Ovary (tissue), 9 donors: Measurements from ENCODE around the gene FOXC1. TPM values are rescaled to one million over a fixed set of nuclear protein-coding genes. Genes with fewer than 3 reads are reported as not detected.
A peak's percentile ranks its signal among the peaks of the same experiment; 100 is the strongest.

Experiments used
- DNase-seq, 5 donors: peaks; one replicate each; pipeline ENCODE4 v3.0.0-alpha.2; 2019 to 2020
- H3K27ac ChIP-seq, 2 donors: fragments of 200-600 bp; one replicate each; pipeline versions ENCODE4 v1.5.1 to v1.8.0; 2019 to 2022
- H3K27me3 ChIP-seq: fragments of 200-600 bp; one replicate; pipeline ENCODE4 v1.8.0; 2022
- H3K36me3 ChIP-seq: fragments of 200-600 bp; sonication (generic); one replicate; pipeline ENCODE4 v1.5.1; 2019
- H3K4me1 ChIP-seq: one replicate; pipeline ENCODE4 v1.8.1; 2013; ENCODE audit warnings: mild to moderate bottlenecking, moderate library complexity; ENCODE audit not compliant: insufficient read depth
- H3K4me3 ChIP-seq: fragments of 200-600 bp; sonication (generic); one replicate; pipeline ENCODE4 v1.5.1; 2017
- H3K9me3 ChIP-seq, 2 donors: fragments of 200-600 bp in 1 of 2; sonication (generic) in 1 of 2; one replicate each; pipeline versions ENCODE4 v1.5.1 to v1.8.1; 2013 to 2019; ENCODE audit warnings: mild to moderate bottlenecking in 1 of 2, moderate library complexity in 1 of 2
- EP300 ChIP-seq: sonication (generic); formaldehyde crosslinking; IDR thresholded peaks from one replicate; pipeline ENCODE4 v1.6.1; 2017; ENCODE audit warnings: antibody characterized with exemption
- POLR2A ChIP-seq: fragments of 450-650 bp; IDR thresholded peaks from one replicate; pipeline ENCODE4 v1.6.1; 2017; ENCODE audit warnings: antibody characterized with exemption, mild to moderate bottlenecking, moderate library complexity
- WGBS, 3 donors: extraction: QIAGEN DNeasy Blood & Tissue Kit in 1 of 3; methylation state at CpG; one replicate each; pipeline versions ENCODE4 v1.1.5 to v1.1.7; 2013 to 2017; 5-methylcytosine and 5-hydroxymethylcytosine counted together
- intact Hi-C, 4 donors: fragments of 100-400 bp; cut with DNase I; formaldehyde crosslinking; loops; one replicate each; pipeline versions ENCODE4 v1.11.0 to v1.15.1; 2022 to 2023
- polyA plus RNA-seq, 2 donors: library from polyadenylated mRNA; stranded (reverse); fragments of 200-250 nt in 1 of 2; fragments of 350-450 nt in 1 of 2; fragmentation: Illumina TruSeq in 1 of 2; extraction: RNeasy Lipid Tissue Mini Kit (QIAGEN cat#74804) in 1 of 2; gene quantifications; one replicate each; pipeline ENCODE4 v1.2.3, GENCODE V29; 2013 to 2014
- total RNA-seq, 7 donors: library from RNA; depleted of rRNA in 2 of 7; stranded (reverse); fragments of >200 nt in 2 of 7; fragmentation: NEBNext Ultra II Directional in 3 of 7; extraction: Animal tissue kit (Norgen Biotek cat#: 25700) in 3 of 7; gene quantifications; one replicate each; pipeline versions ENCODE4 v1.1.0 to v1.2.4, GENCODE V29; 2016 to 2023
- TF ChIP-seq, protein P1 (sequence below), 3 donors: fragments of 450-650 bp in 2 of 3; fragments of 200-600 bp in 1 of 3; IDR thresholded peaks; one replicate each; pipeline versions ENCODE4 v1.5.1 to v1.8.0; 2016 to 2022; ENCODE audit warnings: antibody characterized with exemption in 3 of 3, mild to moderate bottlenecking in 1 of 3
- donor health status: DM: no; HTN: no; CAD: no; lungs with moderate emphysema.
- donor health status: DM: no; HTN: no; CAD: no.
- donor health status: Bipolar disorder and iron deficiency.
- donor health status: DM: yes; HTN: yes; CAD: no.
- donor health status: DM: no; HTN: no; CAD: no.
- donor health status: DM: yes; HTN: yes; CAD: no.

Gene FOXC1
- total and polyA plus RNA-seq, 9 donors = 4.3 to 21.2 (median 6.5) TPM

DNA sequence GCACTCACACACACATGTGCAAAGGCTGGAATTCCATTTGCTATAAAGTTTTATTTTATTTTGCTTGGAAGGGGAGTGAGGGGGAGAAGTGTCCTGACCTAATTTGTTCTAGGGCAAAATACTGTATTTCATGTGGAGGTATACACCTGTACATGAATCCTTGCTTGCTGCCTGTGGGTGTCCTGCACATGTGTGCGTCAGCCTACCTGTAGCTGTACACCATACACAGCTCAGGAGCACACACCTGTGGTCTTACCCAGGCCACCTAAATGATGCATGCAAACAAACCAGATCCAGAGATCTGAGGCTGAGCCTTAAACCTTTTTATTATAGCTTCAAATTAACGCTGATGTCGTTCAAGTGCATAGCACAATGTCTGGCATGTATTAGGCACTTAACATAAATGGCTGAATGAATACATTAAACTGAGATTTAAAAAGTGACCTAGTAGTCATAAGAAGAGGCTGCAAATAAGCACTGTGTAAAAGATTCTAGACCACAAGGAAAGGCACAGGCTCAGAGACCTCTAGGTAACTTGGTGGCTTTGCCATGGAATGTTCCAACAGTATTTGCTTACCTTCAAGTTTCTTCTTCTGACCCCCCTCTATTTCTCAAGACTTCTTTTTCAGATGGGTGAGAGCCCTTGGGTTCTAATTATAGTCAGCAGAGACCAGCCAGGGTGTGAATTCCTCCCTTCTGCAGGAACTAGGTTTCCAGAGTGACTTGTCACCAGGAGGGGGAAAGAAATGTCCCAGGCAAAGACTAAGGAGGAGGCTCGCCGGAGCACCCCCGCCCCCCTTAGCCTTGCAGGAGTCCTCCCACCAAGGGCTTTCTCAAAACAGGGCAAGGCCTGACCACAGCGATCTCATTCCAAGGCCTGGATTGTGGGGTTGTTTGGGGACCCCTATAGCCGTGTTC is 13.4 kb downstream of the FOXC1 start:
- WGBS, 3 donors = 93 to 95% (median 95%) methylated on average over 8 of the region's 8 CpGs
- intact Hi-C loops = no loop called here
- peaks cover 2% of the 10 kb centered on the region for H3K4me1 ChIP-seq
- no peaks in the 10 kb centered on the region for H3K36me3 ChIP-seq
- DNase-seq = no peak
- H3K27ac ChIP-seq = no peak overlapping the region
- TF ChIP-seq, protein P1, sequence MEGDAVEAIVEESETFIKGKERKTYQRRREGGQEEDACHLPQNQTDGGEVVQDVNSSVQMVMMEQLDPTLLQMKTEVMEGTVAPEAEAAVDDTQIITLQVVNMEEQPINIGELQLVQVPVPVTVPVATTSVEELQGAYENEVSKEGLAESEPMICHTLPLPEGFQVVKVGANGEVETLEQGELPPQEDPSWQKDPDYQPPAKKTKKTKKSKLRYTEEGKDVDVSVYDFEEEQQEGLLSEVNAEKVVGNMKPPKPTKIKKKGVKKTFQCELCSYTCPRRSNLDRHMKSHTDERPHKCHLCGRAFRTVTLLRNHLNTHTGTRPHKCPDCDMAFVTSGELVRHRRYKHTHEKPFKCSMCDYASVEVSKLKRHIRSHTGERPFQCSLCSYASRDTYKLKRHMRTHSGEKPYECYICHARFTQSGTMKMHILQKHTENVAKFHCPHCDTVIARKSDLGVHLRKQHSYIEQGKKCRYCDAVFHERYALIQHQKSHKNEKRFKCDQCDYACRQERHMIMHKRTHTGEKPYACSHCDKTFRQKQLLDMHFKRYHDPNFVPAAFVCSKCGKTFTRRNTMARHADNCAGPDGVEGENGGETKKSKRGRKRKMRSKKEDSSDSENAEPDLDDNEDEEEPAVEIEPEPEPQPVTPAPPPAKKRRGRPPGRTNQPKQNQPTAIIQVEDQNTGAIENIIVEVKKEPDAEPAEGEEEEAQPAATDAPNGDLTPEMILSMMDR (IDR thresholded peaks at IDR 0.05) = no peak
- TF ChIP-seq EP300 = no peak
- no peak for TF ChIP-seq POLR2A
- H3K27me3 ChIP-seq = no peaks in the 10 kb centered on the region
- H3K4me3 ChIP-seq = no peak overlapping the region
- no peaks in the 10 kb centered on the region for H3K9me3 ChIP-seq

DNA sequence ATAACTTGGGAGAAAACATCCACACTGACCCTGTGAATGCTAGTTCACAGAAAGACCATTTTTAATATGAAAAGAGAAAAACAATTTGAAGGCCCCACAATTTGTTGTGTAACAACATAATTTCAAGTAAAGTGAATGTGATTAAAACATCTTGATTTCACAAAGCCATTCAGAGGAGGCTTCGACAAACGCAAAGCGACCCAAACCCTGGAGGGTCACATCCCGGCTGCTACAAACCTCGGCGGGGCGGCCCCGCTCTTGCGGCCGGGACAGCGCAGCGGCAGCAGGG is 14.0 kb downstream of the FOXC1 start:
- H3K27ac ChIP-seq = no peak overlapping the region
- no peak for TF ChIP-seq EP300
- TF ChIP-seq, protein P1 (IDR thresholded peaks at IDR 0.05) = no peak
- TF ChIP-seq POLR2A = no peak
- H3K9me3 ChIP-seq = no peaks in the 10 kb centered on the region
- WGBS, 3 donors = 84 to 96% (median 90%) methylated on average over 12 of the region's 12 CpGs
- intact Hi-C loops = no loop called here
- no peaks in the 10 kb centered on the region for H3K27me3 ChIP-seq
- H3K36me3 ChIP-seq = no peaks in the 10 kb centered on the region
- no peak overlapping the region for H3K4me3 ChIP-seq
- peaks cover 2% of the 10 kb centered on the region for H3K4me1 ChIP-seq
- DNase-seq = no peak

- H3K4me3 ChIP-seq = peak overlapping the region; percentile 34
- DNase-seq = no peak
- intact Hi-C loops = no loop called here
- TF ChIP-seq EP300 (no peak), POLR2A (no peak)
- TF ChIP-seq, protein P1 (IDR thresholded peaks at IDR 0.05) = no peak
- H3K27me3 ChIP-seq = no peaks in the 10 kb centered on the region
- WGBS, 3 donors = 27 to 32% (median 29%) methylated on average over 61 to 66 of the region's 66 CpGs
- peaks cover 2% of the 10 kb centered on the region for H3K4me1 ChIP-seq
- H3K9me3 ChIP-seq = no peaks in the 10 kb centered on the region
- H3K27ac ChIP-seq = no peak overlapping the region
- H3K36me3 ChIP-seq = no peaks in the 10 kb centered on the region
Observed at GRCh38 chr6:1624058-1624850, 14.5 kb downstream of the FOXC1 start.

GRCh38 chr6:1624851-1625781 is 15.4 kb downstream of the FOXC1 start:
- no peak for DNase-seq
- peak overlapping the region; percentile 34 for H3K4me3 ChIP-seq
- 2 to 3% (median 3%) methylated on average over 52 to 53 of the region's 53 CpGs for WGBS, 3 donors
- H3K27ac ChIP-seq = no peak overlapping the region
- peaks cover 2% of the 10 kb centered on the region for H3K4me1 ChIP-seq
- H3K27me3 ChIP-seq = no peaks in the 10 kb centered on the region
- H3K9me3 ChIP-seq = no peaks in the 10 kb centered on the region
- no peaks in the 10 kb centered on the region for H3K36me3 ChIP-seq
- intact Hi-C loops = no loop called here
- no peak for TF ChIP-seq EP300
- no peak for TF ChIP-seq POLR2A
- TF ChIP-seq, protein P1 (IDR thresholded peaks at IDR 0.05) = no peak
